K562 (cell line): ENCODE measurements around the gene CRB2. TPM values are rescaled to one million over a fixed set of nuclear protein-coding genes. Genes with fewer than 3 reads are reported as not detected.

ENCODE experiments used
- CBX1 ChIP-seq: sonication (generic); IDR thresholded peaks from 2 replicates; pipeline ENCODE4 v1.6.1; 2016; ENCODE audit warnings: antibody characterized with exemption, low read depth, mild to moderate bottlenecking
- EGR1 ChIP-seq: fragments of 450-650 bp; conservative IDR thresholded peaks from 2 replicates; pipeline ENCODE4 v1.6.1; 2017; ENCODE audit warnings: mild to moderate bottlenecking
- ETS2 ChIP-seq: IDR thresholded peaks from 2 replicates; pipeline ENCODE4 v1.6.1; 2016; ENCODE audit warnings: borderline replicate concordance, missing genetic modification characterization, mild to moderate bottlenecking, moderate library complexity, missing compliant biosample characterization; ENCODE audit not compliant: poor library complexity, severe bottlenecking
- GABPB2 ChIP-seq: fragments of 250-450 bp; sonication (Bioruptor Pico); conservative IDR thresholded peaks from 2 replicates; pipeline ENCODE4 v1.5.1; 2021; ENCODE audit warnings: mild to moderate bottlenecking
- KLF13 ChIP-seq: fragments of 450-650 bp; IDR thresholded peaks from 2 replicates; pipeline ENCODE4 v1.6.1; 2016; ENCODE audit warnings: missing genetic modification characterization, low read depth, mild to moderate bottlenecking, missing compliant biosample characterization, moderate library complexity, borderline replicate concordance
- NCOA6 ChIP-seq: fragments of 450-650 bp; IDR thresholded peaks from 2 replicates; pipeline ENCODE4 v1.6.1; 2017; ENCODE audit warnings: mild to moderate bottlenecking
- RFX5 ChIP-seq: IDR thresholded peaks from 2 replicates; pipeline ENCODE4 v1.6.1; 2011; ENCODE audit warnings: low read depth, mild to moderate bottlenecking, improper control_type of control experiment, low read length
- SRSF7 ChIP-seq: fragments of 200-400 bp; formaldehyde crosslinking; optimal IDR thresholded peaks from 2 replicates; pipeline ENCODE3; 2017; ENCODE audit warnings: mild to moderate bottlenecking, low read depth, low read length
- STAG1 ChIP-seq: sonication (generic); formaldehyde crosslinking; IDR thresholded peaks from 2 replicates; pipeline ENCODE4 v1.5.0; 2020; ENCODE audit warnings: missing genetic modification reagents, borderline replicate concordance
- ZNF134 ChIP-seq: fragments of 250-450 bp; sonication (Bioruptor Pico); conservative IDR thresholded peaks from 2 replicates; pipeline ENCODE4 v1.4.0; 2020
- ZNF175 ChIP-seq: fragments of 200-800 bp; sonication (Bioruptor generic); IDR thresholded peaks from 2 replicates; pipeline ENCODE4 v1.6.1; 2016; ENCODE audit warnings: low read depth, mild to moderate bottlenecking, missing genetic modification characterization, missing compliant biosample characterization
- ZNF644 ChIP-seq: fragments of 200-800 bp; sonication (Bioruptor generic); IDR thresholded peaks from 2 replicates; pipeline ENCODE4 v1.6.1; 2016; ENCODE audit warnings: low read depth, missing genetic modification characterization, missing compliant biosample characterization
- polyA plus RNA-seq, 8 experiments: library from polyadenylated mRNA; depleted of rRNA in 4 of 8; stranded (reverse) in 5 of 8; unstranded in 3 of 8; fragments of >200 nt; fragmentation: Nextera tagmentation in 2 of 8; fragmentation: Illumina TruSeq in 1 of 8; extraction: Ambion mirVana in 2 of 8; extraction: Trizol in 1 of 8; gene quantifications; 2 replicates each; pipeline versions ENCODE4 v1.2.1 to v1.2.3, GENCODE V29; 2011 to 2014; ENCODE audit warnings: inconsistent platforms in 1 of 8, missing spikeins in 1 of 8
- total RNA-seq, 7 experiments: library from RNA; depleted of rRNA in 6 of 7; stranded (reverse); fragments of >200 nt in 6 of 7; fragmentation: Illumina TruSeq in 2 of 7; extraction: Trizol in 2 of 7; gene quantifications; 2 replicates each; pipeline versions ENCODE4 v1.2.1 to v1.2.3, GENCODE V29; 2011 to 2021; ENCODE audit warnings: low replicate concordance in 1 of 7
- TF ChIP-seq, protein P1 (sequence below): sonication (generic); formaldehyde crosslinking; IDR thresholded peaks from 2 replicates; pipeline ENCODE4 v1.8.0; 2023; ENCODE audit warnings: missing genetic modification reagents, mild to moderate bottlenecking, borderline replicate concordance
- TF ChIP-seq, protein P2 (sequence below): fragments of 250-450 bp; sonication (Bioruptor Pico); IDR thresholded peaks from 2 replicates; pipeline ENCODE4 v1.8.0; 2021; ENCODE audit warnings: moderate library complexity, mild to moderate bottlenecking, inconsistent platforms
- TF ChIP-seq, protein P3 (sequence below), 2 experiments: fragments of 450-650 bp in 1 of 2; IDR thresholded peaks; 2 replicates each; pipeline ENCODE4 v1.6.1; 2011 to 2017; ENCODE audit warnings: low read depth in 2 of 2, antibody characterized with exemption in 1 of 2, borderline replicate concordance in 1 of 2, low read length in 1 of 2, mild to moderate bottlenecking in 1 of 2, mixed read lengths in 1 of 2; ENCODE audit not compliant: control insufficient read depth in 1 of 2
- TF ChIP-seq, protein P4 (sequence below): IDR thresholded peaks from 2 replicates; pipeline ENCODE4 v1.6.1; 2014; ENCODE audit warnings: antibody characterized with exemption

CRB2 gene
- total and polyA plus RNA-seq, 9 of the 15 experiments (the other 6 are each of a cell fraction or from before 2014, with no cell fraction given) = 0.13 to 1.2 (median 0.25) TPM; not detected in 2

DNA sequence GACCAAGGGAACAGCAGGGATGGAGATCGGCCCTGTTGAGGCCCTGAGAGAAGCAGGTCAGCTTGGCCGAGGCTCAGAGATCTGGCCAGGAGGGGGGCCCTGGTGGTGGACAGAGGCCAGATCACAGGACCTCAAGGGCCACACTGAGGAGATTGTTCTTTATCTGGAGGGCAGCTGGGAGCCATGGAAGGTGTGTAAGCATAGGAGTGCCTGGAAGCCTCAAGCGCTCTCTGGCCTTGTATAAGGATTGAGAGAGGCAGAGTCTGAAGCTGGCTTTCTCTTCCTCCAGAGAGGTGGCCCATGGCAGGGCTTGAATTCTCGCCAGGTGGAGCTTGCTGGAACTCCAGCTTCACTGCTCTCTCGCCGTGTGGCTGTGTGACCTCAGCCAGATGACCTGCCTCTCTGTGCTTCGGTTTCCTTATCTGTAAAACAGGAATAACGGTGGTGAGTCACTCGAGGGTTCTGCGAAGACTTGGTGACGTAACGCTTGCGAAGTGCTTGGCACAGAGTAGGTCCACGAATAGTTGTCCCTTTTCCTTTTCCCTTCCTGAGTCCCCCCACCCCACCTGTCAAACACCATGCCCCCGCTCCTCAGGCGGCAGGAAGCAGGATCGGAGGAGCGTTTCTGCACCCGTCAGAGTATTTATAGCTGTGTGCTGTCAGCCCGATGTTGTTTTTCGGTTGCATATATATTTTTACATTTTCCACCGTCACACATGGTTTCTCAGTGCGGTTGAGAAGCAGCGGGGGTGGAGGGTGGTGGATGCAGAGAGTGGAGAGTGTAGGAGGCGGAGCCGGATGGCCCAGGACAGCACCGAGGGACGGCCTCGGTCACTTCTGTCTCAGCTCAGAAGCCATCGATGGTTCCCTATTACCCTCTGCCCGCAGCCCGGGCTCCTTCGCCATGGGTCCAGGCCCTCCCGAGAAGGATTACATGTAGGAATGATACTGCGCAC lies 17.0 kb upstream of the CRB2 start (continued):
- TF ChIP-seq, protein P1, sequence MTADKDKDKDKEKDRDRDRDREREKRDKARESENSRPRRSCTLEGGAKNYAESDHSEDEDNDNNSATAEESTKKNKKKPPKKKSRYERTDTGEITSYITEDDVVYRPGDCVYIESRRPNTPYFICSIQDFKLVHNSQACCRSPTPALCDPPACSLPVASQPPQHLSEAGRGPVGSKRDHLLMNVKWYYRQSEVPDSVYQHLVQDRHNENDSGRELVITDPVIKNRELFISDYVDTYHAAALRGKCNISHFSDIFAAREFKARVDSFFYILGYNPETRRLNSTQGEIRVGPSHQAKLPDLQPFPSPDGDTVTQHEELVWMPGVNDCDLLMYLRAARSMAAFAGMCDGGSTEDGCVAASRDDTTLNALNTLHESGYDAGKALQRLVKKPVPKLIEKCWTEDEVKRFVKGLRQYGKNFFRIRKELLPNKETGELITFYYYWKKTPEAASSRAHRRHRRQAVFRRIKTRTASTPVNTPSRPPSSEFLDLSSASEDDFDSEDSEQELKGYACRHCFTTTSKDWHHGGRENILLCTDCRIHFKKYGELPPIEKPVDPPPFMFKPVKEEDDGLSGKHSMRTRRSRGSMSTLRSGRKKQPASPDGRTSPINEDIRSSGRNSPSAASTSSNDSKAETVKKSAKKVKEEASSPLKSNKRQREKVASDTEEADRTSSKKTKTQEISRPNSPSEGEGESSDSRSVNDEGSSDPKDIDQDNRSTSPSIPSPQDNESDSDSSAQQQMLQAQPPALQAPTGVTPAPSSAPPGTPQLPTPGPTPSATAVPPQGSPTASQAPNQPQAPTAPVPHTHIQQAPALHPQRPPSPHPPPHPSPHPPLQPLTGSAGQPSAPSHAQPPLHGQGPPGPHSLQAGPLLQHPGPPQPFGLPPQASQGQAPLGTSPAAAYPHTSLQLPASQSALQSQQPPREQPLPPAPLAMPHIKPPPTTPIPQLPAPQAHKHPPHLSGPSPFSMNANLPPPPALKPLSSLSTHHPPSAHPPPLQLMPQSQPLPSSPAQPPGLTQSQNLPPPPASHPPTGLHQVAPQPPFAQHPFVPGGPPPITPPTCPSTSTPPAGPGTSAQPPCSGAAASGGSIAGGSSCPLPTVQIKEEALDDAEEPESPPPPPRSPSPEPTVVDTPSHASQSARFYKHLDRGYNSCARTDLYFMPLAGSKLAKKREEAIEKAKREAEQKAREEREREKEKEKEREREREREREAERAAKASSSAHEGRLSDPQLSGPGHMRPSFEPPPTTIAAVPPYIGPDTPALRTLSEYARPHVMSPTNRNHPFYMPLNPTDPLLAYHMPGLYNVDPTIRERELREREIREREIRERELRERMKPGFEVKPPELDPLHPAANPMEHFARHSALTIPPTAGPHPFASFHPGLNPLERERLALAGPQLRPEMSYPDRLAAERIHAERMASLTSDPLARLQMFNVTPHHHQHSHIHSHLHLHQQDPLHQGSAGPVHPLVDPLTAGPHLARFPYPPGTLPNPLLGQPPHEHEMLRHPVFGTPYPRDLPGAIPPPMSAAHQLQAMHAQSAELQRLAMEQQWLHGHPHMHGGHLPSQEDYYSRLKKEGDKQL (CRISPR knock-in tag) = no peak
- TF ChIP-seq GABPB2 (CRISPR knock-in tag) = no peak
- TF ChIP-seq CBX1 = peak; percentile 91; the same call in 1 of the 2 replicates
- no peak for TF ChIP-seq STAG1 (CRISPR knock-in tag)
- no peak for TF ChIP-seq RFX5
- no peak for TF ChIP-seq NCOA6
- no peak for TF ChIP-seq KLF13 (tag)
- TF ChIP-seq, protein P2, sequence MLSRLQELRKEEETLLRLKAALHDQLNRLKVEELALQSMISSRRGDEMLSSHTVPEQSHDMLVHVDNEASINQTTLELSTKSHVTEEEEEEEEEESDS = no peak
- no peak for TF ChIP-seq ETS2 (tag)
- TF ChIP-seq ZNF134 (CRISPR knock-in tag) = 0 out of 2 replicates have a peak, but pooled peaks have one; percentile 10
- no peak for TF ChIP-seq ZNF175 (CRISPR knock-in tag)
- peak; percentile 91 for TF ChIP-seq EGR1
- TF ChIP-seq ZNF644 (tag) = no peak
- TF ChIP-seq, protein P3, sequence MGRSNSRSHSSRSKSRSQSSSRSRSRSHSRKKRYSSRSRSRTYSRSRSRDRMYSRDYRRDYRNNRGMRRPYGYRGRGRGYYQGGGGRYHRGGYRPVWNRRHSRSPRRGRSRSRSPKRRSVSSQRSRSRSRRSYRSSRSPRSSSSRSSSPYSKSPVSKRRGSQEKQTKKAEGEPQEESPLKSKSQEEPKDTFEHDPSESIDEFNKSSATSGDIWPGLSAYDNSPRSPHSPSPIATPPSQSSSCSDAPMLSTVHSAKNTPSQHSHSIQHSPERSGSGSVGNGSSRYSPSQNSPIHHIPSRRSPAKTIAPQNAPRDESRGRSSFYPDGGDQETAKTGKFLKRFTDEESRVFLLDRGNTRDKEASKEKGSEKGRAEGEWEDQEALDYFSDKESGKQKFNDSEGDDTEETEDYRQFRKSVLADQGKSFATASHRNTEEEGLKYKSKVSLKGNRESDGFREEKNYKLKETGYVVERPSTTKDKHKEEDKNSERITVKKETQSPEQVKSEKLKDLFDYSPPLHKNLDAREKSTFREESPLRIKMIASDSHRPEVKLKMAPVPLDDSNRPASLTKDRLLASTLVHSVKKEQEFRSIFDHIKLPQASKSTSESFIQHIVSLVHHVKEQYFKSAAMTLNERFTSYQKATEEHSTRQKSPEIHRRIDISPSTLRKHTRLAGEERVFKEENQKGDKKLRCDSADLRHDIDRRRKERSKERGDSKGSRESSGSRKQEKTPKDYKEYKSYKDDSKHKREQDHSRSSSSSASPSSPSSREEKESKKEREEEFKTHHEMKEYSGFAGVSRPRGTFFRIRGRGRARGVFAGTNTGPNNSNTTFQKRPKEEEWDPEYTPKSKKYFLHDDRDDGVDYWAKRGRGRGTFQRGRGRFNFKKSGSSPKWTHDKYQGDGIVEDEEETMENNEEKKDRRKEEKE (IDR thresholded peaks at IDR 0.05; ENCODE audit: borderline replicate concordance in 1 of 2, control insufficient read depth in 1 of 2, low read depth in 2 of 2, low read length in 1 of 2) = no peak
- TF ChIP-seq SRSF7 = no peak
- TF ChIP-seq, protein P4, sequence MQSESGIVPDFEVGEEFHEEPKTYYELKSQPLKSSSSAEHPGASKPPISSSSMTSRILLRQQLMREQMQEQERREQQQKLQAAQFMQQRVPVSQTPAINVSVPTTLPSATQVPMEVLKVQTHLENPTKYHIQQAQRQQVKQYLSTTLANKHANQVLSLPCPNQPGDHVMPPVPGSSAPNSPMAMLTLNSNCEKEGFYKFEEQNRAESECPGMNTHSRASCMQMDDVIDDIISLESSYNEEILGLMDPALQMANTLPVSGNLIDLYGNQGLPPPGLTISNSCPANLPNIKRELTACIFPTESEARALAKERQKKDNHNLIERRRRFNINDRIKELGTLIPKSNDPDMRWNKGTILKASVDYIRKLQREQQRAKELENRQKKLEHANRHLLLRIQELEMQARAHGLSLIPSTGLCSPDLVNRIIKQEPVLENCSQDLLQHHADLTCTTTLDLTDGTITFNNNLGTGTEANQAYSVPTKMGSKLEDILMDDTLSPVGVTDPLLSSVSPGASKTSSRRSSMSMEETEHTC = no peak
